Aorta (tissue), 5 donors: ENCODE results near the gene KCTD17. TPM values are rescaled to one million over a fixed set of nuclear protein-coding genes. Genes with fewer than 3 reads are reported as not detected.

ENCODE experiments used
- ATAC-seq: fragments of 200-7000 bp; cut with Tn5 transposase; one replicate; pipeline ENCODE4 v1.9.1; 2022; ENCODE audit warnings: moderate library complexity; ENCODE audit not compliant: low FRiP score
- DNase-seq, 2 donors: peaks; one replicate each; pipeline ENCODE4 v3.0.0-alpha.2; 2020
- H3K27ac ChIP-seq, 2 donors: one replicate each; pipeline ENCODE4 v1.5.1; 2013; ENCODE audit warnings: low read length in 2 of 2, mild to moderate bottlenecking in 2 of 2, moderate library complexity in 2 of 2, control low read depth in 1 of 2, inconsistent platforms in 1 of 2, low read depth in 1 of 2
- H3K27me3 ChIP-seq, 2 donors: one replicate each; pipeline ENCODE4 v1.6.1; 2013; ENCODE audit warnings: control low read depth in 1 of 2, low read length in 1 of 2, mild to moderate bottlenecking in 1 of 2, moderate library complexity in 1 of 2; ENCODE audit not compliant: insufficient read depth in 2 of 2, control insufficient read depth in 1 of 2
- H3K36me3 ChIP-seq, 2 donors: one replicate each; pipeline ENCODE4 v1.6.1; 2013; ENCODE audit warnings: control low read depth in 1 of 2, low read length in 1 of 2, mild to moderate bottlenecking in 1 of 2; ENCODE audit not compliant: insufficient read depth in 2 of 2, control insufficient read depth in 1 of 2
- H3K4me1 ChIP-seq, 2 donors: one replicate each; pipeline ENCODE4 v1.6.1; 2013; ENCODE audit warnings: low read length in 2 of 2, control low read depth in 1 of 2, mild to moderate bottlenecking in 1 of 2, moderate library complexity in 1 of 2; ENCODE audit not compliant: insufficient read depth in 2 of 2, control insufficient read depth in 1 of 2
- H3K4me3 ChIP-seq, 2 donors: one replicate each; pipeline ENCODE4 v1.5.1; 2013; ENCODE audit warnings: low read length in 2 of 2, control low read depth in 1 of 2, mild to moderate bottlenecking in 1 of 2
- H3K9me3 ChIP-seq: one replicate; pipeline ENCODE4 v1.6.1; 2013; ENCODE audit warnings: mild to moderate bottlenecking, low read length; ENCODE audit not compliant: control insufficient read depth
- WGBS, 2 donors: extraction: QIAGEN DNeasy Blood & Tissue Kit; methylation state at CpG; one replicate each; pipeline ENCODE4 v1.1.7; 2013; 5-methylcytosine and 5-hydroxymethylcytosine counted together
- intact Hi-C, 2 donors: fragments of 100-400 bp; cut with DNase I; formaldehyde crosslinking; loops; one replicate each; pipeline versions ENCODE4 v1.14.2 to v1.15.0; 2022
- polyA plus RNA-seq, 2 donors: library from polyadenylated mRNA; stranded (reverse); fragments of 200-250 nt; gene quantifications; one replicate each; pipeline ENCODE4 v1.2.3, GENCODE V29; 2013
- total RNA-seq, 2 donors: library from RNA; stranded (reverse); fragmentation: NEBNext Ultra II Directional; extraction: Animal tissue kit (Norgen Biotek cat#: 25700); gene quantifications; one replicate each; pipeline ENCODE4 v1.2.1, GENCODE V29; 2021
- donor health status: healthy with polysubstance abuse.
- donor health status: Bipolar disorder and iron deficiency.
- donor health status: DM: no; HTN: no; CAD: no.
- donor health status: DM: no; HTN: no; CAD: no.
- donor health status: DM: yes; HTN: yes; CAD: no.

Gene KCTD17
- total and polyA plus RNA-seq, 4 donors = 15.2 to 27.5 (median 20.7) TPM

DNA sequence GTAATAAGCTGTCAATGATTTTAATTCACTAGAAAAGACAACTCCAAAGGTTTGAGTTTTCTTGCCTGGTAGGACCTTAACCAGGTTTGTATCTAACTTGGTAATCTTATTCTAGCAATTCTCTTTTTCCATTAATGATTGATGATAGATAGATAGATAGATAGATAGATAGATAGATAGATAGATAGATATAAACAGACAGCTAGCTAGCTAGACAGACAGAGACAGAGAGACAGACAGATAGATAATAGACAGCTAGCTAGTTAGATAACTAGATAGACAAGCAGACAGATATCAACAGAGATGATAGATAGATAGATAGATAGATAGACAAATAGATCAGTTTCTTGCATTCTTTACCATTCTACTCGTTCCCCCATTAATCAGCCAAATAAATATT, 42.7 kb downstream of the KCTD17 start:
- H3K4me1 ChIP-seq = no peaks in the 10 kb centered on the region
- H3K27ac ChIP-seq = no peak overlapping the region
- 37 to 47% methylated on average over 1 of the region's 1 CpG for WGBS, 2 donors
- H3K9me3 ChIP-seq = no peaks in the 10 kb centered on the region
- no peak for DNase-seq
- ATAC-seq = no peak
- H3K27me3 ChIP-seq = no peaks in the 10 kb centered on the region
- no peaks in the 10 kb centered on the region for H3K36me3 ChIP-seq
- no peak overlapping the region for H3K4me3 ChIP-seq
- intact Hi-C loops = no loop called here

DNA sequence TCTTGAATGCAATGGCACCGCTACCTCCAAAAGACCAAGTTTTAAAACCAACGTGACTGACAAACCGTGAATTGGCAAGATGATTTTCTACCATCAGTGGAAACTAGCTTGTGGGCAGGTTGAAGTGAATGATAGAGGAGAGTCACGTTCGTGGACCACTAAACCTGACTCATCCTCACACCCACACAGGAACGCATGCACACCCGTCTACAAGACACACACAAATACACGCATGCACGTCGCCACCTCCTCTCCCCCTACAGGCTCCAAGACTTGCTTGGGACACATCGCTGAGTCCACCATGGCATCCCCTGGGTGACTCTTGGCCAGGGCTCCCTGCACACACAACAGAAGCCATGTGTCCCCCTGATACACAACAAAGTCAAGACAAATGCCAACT, 43.6 kb downstream of the KCTD17 start:
- WGBS, 2 donors = 81% methylated on average over 11 of the region's 11 CpGs
- DNase-seq (no peak), ATAC-seq (no peak)
- Histone ChIP-seq H3K4me3 (no peak overlapping the region), H3K27me3 (no peaks in the 10 kb centered on the region), H3K4me1 (no peaks in the 10 kb centered on the region), H3K27ac (no peak overlapping the region), H3K36me3 (no peaks in the 10 kb centered on the region), H3K9me3 (no peaks in the 10 kb centered on the region)
- intact Hi-C loops = no loop called here

GRCh38 chr22:37097346-37097745, 45.8 kb downstream of the KCTD17 start:
- no peak for ATAC-seq
- H3K27me3 ChIP-seq = no peaks in the 10 kb centered on the region

GRCh38 chr22:37098976-37099591, 47.5 kb downstream of the KCTD17 start:
- no peaks in the 10 kb centered on the region for H3K9me3 ChIP-seq
- intact Hi-C loops = no loop called here
- H3K4me3 ChIP-seq = no peak overlapping the region
- no peak overlapping the region for H3K27ac ChIP-seq
- ATAC-seq (no peak), DNase-seq (no peak)
- no peaks in the 10 kb centered on the region for H3K27me3 ChIP-seq
- H3K4me1 ChIP-seq = no peaks in the 10 kb centered on the region
- WGBS, 2 donors = 48 to 54% methylated on average over 10 of the region's 10 CpGs
- H3K36me3 ChIP-seq = no peaks in the 10 kb centered on the region

More at GRCh38 chr22:37097346-37097745, 45.8 kb downstream of the KCTD17 start:
- no peak overlapping the region for H3K27ac ChIP-seq
- H3K4me3 ChIP-seq = no peak overlapping the region
- intact Hi-C loops = no loop called here
- no peak for DNase-seq
- no peaks in the 10 kb centered on the region for H3K36me3 ChIP-seq
- no peaks in the 10 kb centered on the region for H3K9me3 ChIP-seq
- no peaks in the 10 kb centered on the region for H3K4me1 ChIP-seq
- 62 to 79% methylated on average over 8 to 13 of the region's 13 CpGs for WGBS, 2 donors

DNA sequence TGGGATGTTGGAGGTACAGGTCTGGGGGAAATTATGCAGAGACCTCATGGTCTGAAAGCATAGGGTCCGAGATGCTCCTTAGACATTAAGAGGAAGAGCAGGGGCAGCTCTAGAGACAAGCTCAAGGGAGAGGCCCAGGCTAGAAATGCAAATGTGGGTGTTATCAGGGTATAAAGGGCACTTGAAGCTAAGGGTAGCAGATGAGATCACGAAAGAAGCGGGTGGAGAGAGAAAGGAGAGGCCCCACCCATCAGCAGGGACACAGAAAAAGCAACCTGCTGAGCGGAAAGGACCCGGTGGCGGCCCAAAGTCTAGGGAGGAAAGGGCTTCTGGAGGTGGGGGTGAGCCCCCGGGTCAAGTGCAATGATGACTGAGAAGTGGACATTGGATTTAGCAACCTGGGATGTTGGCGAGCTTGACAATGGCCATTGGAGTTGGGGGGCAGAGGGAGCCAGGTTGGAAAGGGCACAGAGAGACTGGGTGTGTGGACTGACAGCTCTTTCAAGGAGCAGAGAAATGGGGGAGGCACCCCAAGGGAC, 49.1 kb downstream of the KCTD17 start:
- H3K9me3 ChIP-seq = no peaks in the 10 kb centered on the region
- no peak overlapping the region for H3K4me3 ChIP-seq
- no peaks in the 10 kb centered on the region for H3K4me1 ChIP-seq
- H3K27me3 ChIP-seq = no peaks in the 10 kb centered on the region
- WGBS, 2 donors = 71 to 76% methylated on average over 8 of the region's 8 CpGs
- ATAC-seq = no peak
- H3K36me3 ChIP-seq = no peaks in the 10 kb centered on the region
- intact Hi-C loops = no loop called here
- no peak for DNase-seq
- H3K27ac ChIP-seq = no peak overlapping the region

DNA sequence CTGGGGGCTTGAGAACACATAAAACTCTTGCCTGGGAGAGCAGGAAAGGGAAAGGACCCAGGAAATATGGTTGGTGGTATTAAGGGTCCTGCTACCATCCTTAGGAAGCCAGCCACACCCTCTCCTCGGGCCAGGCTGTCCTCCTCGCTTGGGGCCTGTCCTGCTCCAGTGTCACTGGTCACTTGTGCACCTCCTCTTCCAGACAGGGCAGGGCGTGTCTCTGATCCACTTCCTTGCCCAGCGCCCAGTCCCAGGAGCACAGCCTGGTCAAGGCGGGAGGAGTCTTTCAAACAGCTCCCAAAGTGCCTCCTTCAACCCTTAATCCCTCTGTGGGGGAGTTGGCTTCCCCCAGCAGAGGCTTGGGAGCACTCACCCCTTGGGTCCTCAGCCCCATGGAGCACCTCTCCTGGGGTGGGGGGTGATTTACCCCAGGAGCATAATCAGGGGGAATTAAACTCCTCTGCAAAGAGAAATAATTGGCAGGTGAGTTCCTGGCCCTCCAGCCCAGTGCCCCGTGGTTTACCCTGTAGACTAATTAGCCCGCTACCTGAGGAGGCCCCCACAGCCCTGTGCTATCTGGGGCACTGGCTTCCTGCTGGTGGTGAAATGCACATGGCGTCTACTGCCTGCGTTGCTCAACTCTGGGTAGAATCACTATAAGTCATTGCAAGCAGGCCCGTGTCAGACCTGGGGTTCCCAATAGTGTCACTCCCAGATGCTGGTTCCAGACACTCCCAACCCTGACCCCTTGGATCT, 49.9 kb downstream of the KCTD17 start:
- DNase-seq (no peak), ATAC-seq (no peak)
- 86 to 88% methylated on average over 10 of the region's 10 CpGs for WGBS, 2 donors
- Histone ChIP-seq H3K9me3 (no peaks in the 10 kb centered on the region), H3K27ac (no peak overlapping the region), H3K4me3 (no peak overlapping the region), H3K36me3 (no peaks in the 10 kb centered on the region), H3K27me3 (no peaks in the 10 kb centered on the region), H3K4me1 (no peaks in the 10 kb centered on the region)
- intact Hi-C loops = no loop called here

DNA sequence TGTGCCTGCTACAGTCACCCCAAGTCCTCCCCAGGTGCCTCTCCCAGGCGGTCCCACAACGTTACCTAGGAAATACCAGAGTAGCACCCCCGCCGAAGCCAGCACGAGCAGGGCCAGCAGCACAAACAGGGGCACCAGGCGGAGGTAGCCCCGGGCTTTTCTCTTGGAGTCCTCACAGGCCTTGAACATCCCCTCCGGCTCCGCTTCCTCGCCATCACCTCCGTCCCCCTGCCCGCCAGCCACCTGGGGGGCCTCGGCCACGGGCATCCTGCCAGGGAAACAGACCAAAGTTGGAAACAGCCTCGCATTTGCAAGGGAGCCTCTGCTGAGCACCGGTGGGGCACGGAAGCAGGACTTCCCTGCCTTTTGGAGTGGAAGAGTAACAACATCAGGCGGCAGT, 51.6 kb downstream of the KCTD17 start:
- intact Hi-C loops = no loop called here
- H3K4me1 ChIP-seq = no peaks in the 10 kb centered on the region
- no peaks in the 10 kb centered on the region for H3K9me3 ChIP-seq
- no peak overlapping the region for H3K27ac ChIP-seq
- 40 to 45% methylated on average over 18 of the region's 18 CpGs for WGBS, 2 donors
- no peak overlapping the region for H3K4me3 ChIP-seq
- ATAC-seq (no peak), DNase-seq (no peak)
- H3K27me3 ChIP-seq = no peaks in the 10 kb centered on the region
- no peaks in the 10 kb centered on the region for H3K36me3 ChIP-seq

DNA sequence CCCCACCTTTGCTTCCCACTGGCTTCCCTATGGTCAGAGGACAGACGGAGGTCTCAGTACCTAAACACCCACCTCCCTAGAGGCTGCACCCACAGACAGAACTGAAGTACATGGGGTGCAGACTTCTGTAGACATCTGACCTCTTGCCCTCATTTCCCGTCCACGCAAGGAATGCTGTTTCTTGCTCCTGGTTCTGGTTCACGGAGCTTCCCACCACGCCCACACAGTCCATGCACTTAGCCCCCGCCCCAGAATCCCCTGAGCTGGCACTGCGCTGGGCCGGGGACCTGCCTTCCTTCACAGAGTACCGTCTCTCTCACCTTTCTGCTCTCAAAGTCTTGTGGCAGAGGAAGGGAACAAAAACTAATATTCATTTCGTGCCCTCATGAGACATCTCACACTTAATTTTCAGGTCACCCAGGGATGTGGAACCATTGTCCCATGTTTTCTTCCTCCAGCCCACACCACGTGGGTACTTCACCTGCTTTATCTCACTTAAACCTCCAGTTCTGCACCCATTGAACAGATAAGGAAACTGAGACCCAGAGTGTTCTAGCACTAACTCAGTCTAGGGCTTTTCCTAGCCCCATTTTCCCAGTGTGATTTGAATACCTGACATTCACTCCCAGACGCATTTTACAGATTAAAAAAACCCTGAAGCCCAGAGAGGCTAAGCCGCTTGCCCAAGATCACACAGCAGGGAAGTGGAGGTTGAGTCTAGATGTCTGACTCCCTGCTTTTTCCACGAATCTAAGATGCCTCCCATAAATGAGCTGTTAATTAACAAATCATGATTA, 52.3 kb downstream of the KCTD17 start:
- ATAC-seq = no peak
- Histone ChIP-seq H3K4me3 (no peak overlapping the region), H3K4me1 (no peaks in the 10 kb centered on the region), H3K27ac (no peak overlapping the region), H3K9me3 (no peaks in the 10 kb centered on the region), H3K36me3 (no peaks in the 10 kb centered on the region), H3K27me3 (no peaks in the 10 kb centered on the region)
- intact Hi-C loops = no loop called here
- no peak for DNase-seq
- WGBS, 2 donors = 41 to 47% methylated on average over 14 of the region's 14 CpGs
